DMS79 (cell line): ENCODE measurements around the gene DDX51.
A peak's percentile ranks its signal among the peaks of the same experiment; 100 is the strongest.

Source experiments
- DNase-seq: peaks from one replicate; lab custom pipeline; 2025; lab: John Stamatoyannopoulos, UW

The DDX51 gene

GRCh38 chr12:132166801-132167591, 22.9 kb upstream of the DDX51 start:
- DNase-seq, result no peak

- no peak for DNase-seq
Observed at GRCh38 chr12:132166093-132166492, 22.0 kb upstream of the DDX51 start.

- no peak for DNase-seq
Observed at GRCh38 chr12:132165584-132165983, 21.5 kb upstream of the DDX51 start.

GRCh38 chr12:132164426-132164825, 20.3 kb upstream of the DDX51 start:
- no peak for DNase-seq

GRCh38 chr12:132163911-132164288, 19.8 kb upstream of the DDX51 start:
- no peak for DNase-seq

GRCh38 chr12:132163041-132163910, 19.2 kb upstream of the DDX51 start:
- no peak for DNase-seq

GRCh38 chr12:132162508-132163031, 18.5 kb upstream of the DDX51 start:
- DNase-seq, result peak; percentile 41

- DNase-seq, result no peak
Observed at GRCh38 chr12:132161796-132162507, 17.8 kb upstream of the DDX51 start.

- no peak for DNase-seq
Observed at GRCh38 chr12:132161036-132161781, 17.1 kb upstream of the DDX51 start.

- no peak for DNase-seq
Observed at GRCh38 chr12:132160601-132161035, 16.5 kb upstream of the DDX51 start.

GRCh38 chr12:132160016-132160415, 15.9 kb upstream of the DDX51 start:
- DNase-seq, result no peak

GRCh38 chr12:132159555-132160003, 15.5 kb upstream of the DDX51 start:
- no peak for DNase-seq

GRCh38 chr12:132158677-132159554, 14.8 kb upstream of the DDX51 start:
- no peak for DNase-seq

GRCh38 chr12:132157733-132158409, 13.8 kb upstream of the DDX51 start:
- no peak for DNase-seq

- no peak for DNase-seq
Observed at GRCh38 chr12:132156573-132157325, 12.6 kb upstream of the DDX51 start.

GRCh38 chr12:132155771-132156572, 11.9 kb upstream of the DDX51 start:
- no peak for DNase-seq

- DNase-seq, result no peak
Observed at GRCh38 chr12:132154941-132155770, 11.0 kb upstream of the DDX51 start.
